Stimulated activated CD8-positive, alpha-beta memory T cell treated with anti-CD3 and anti-CD28 coated beads, Interleukin-15, amount 100 ng/mL, for 48 hours (primary cell): ENCODE data around the gene CELSR2.
A peak's percentile ranks its signal among the peaks of the same experiment; 100 is the strongest.

Source experiments
- DNase-seq, 2 donors: peaks; one replicate each; pipeline ENCODE4 v3.0.0-alpha.2; 2020; ENCODE audit warnings: low read depth in 2 of 2

CELSR2 gene

DNA sequence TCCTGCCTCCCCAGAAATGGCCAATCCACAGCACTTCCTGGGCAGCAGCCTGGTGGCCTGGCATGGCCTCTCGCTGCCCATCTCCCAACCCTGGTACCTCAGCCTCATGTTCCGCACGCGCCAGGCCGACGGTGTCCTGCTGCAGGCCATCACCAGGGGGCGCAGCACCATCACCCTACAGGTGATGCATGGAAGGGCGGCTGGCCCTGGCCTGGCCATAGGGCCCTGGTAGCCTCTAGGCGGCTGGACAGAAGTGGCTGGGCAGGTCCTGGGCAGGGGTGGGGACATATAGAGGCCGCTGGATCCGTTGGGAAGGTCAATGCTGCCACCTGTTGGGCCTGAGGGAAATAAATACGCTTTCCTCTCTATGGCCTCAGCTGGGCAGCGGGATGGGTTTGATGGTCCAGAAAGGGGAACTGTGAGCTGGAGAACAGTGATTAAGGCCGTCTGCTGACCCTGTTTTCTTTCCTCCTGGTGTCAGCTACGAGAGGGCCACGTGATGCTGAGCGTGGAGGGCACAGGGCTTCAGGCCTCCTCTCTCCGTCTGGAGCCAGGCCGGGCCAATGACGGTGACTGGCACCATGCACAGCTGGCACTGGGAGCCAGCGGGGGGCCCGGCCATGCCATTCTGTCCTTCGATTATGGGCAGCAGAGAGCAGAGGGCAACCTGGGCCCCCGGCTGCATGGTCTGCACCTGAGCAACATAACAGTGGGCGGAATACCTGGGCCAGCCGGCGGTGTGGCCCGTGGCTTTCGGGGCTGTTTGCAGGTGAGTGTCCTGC lies 14.4 kb downstream of the CELSR2 start:
- peak; percentile 66 to 70 for DNase-seq

DNA sequence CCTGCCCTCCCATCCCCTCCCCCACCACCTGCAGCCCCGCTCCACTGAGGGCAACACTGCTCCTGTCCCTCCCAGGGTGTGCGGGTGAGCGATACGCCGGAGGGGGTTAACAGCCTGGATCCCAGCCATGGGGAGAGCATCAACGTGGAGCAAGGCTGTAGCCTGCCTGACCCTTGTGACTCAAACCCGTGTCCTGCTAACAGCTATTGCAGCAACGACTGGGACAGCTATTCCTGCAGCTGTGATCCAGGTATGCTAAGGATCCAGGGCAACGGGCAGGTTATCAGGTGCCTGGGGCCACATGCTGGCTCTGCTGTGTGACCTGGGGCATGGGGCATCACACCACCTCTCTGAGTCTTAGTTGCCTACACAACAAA lies 15.0 kb downstream of the CELSR2 start:
- DNase-seq = no peak

DNA sequence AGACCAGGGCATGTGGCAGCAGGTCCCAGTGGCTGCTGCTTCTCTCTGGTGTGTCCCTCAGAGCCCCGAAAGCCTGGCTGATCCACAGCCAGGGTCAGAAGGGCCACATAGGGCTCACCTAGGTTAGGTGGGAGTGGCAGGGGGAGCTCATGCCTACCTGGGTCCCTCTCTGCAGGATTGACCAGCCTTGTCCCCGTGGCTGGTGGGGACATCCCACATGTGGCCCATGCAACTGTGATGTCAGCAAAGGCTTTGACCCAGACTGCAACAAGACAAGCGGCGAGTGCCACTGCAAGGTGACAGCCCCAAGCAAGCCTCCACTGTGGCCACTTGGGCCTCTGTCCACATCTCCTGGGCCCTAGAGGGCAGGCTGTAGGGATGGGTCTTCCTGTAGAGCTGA lies 15.7 kb downstream of the CELSR2 start:
- no peak for DNase-seq

DNA sequence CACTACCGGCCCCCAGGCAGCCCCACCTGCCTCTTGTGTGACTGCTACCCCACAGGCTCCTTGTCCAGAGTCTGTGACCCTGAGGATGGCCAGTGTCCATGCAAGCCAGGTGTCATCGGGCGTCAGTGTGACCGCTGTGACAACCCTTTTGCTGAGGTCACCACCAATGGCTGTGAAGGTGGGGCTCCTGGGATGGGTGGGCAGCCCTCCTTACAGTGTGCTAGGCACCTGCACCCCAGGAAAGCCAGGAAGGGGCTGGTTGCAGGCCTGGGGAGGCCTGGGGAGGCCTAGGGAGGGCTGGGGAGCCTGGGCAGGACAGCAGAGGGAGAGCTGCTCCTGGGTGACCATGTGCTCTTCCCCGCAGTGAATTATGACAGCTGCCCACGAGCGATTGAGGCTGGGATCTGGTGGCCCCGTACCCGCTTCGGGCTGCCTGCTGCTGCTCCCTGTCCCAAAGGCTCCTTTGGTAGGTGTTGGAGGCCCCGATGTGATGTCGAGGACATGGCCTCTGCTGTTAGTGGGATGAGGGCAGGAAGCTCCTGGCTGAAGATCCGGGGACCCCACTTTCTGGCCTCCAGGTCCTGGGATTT lies 16.5 kb downstream of the CELSR2 start:
- no peak for DNase-seq

DNA sequence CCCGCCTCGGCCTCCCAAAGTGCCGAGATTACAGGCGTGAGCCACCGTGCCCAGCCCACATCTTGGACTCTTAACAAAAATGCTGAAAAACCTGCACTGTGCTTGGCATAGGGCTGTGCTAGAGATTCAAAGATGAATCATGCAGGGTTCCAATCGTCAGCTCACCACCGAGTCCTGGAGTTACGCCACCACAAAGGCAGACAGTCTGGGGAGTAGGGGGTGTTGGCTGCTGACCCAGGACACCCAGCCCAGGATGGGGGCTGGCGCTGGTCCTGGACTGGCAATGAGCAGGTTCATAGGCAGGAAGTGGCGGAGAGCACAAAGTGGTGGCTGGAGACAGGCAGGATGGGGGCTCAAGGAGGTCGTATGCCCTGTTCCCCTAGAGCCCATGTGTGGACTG lies 17.6 kb downstream of the CELSR2 start:
- no peak for DNase-seq

DNA sequence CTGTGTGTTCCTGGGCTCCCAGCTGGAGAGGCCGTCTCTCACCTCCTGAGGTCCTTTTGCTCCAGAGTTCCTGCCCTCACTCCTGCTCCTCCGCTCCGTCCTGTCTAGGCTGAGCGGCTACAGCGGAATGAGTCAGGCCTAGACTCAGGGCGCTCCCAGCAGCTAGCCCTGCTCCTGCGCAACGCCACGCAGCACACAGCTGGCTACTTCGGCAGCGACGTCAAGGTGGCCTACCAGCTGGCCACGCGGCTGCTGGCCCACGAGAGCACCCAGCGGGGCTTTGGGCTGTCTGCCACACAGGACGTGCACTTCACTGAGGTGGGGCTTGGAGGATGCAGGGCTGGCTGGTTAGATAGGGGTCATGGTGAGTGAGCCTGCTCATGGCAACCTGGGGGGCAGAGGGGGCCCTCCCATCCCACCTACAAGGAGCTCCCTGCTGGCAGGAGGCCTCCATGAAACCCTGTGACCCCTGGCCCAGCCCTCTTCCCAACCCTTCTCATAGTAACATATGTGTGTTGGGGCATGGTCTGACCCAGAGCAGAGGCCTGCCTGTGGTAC lies 18.5 kb downstream of the CELSR2 start:
- DNase-seq = no peak

DNA sequence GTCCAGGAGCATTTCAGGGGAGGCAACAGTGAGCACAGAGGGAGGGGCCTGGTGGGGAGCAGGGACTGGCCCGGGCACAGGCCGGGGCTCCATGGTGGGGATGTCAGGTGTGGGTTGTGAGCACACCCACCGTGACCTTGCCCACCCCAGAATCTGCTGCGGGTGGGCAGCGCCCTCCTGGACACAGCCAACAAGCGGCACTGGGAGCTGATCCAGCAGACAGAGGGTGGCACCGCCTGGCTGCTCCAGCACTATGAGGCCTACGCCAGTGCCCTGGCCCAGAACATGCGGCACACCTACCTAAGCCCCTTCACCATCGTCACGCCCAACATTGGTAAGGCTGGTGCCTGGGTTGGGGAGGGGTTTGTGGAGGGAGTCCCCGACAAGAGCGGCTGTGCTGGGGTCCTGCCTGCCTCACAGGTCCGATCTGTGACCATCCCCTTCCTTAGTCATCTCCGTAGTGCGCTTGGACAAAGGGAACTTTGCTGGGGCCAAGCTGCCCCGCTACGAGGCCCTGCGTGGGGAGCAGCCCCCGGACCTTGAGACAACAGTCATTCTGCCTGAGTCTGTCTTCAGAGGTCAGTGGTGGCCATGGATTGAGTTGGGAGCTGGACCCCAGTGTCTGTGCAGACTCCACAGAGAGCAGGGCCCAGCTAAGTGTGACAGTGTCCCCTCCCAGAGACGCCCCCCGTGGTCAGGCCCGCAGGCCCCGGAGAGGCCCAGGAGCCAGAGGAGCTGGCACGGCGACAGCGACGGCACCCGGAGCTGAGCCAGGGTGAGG lies 19.3 kb downstream of the CELSR2 start:
- no peak for DNase-seq

DNA sequence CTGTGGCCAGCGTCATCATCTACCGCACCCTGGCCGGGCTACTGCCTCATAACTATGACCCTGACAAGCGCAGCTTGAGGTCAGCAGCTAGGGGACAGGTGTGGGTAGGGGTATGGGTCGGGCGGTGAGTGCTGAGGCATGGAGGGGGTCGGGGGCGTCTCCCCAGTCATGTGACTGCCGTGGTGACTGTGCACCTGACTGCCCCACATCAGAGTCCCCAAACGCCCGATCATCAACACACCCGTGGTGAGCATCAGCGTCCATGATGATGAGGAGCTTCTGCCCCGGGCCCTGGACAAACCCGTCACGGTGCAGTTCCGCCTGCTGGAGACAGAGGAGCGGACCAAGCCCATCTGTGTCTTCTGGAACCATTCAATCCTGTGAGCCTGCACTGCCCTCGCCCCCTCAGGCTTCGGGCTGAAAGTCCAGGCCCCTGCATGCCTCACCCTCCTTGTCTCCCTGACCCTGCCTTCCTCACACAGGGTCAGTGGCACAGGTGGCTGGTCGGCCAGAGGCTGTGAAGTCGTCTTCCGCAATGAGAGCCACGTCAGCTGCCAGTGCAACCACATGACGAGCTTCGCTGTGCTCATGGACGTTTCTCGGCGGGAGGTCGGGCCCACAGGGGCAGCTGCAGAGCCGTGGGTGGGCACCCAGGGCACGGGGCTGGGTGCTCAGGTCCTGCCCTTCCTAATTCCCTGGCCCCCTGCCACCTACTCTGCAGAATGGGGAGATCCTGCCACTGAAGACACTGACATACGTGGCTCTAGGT lies 20.1 kb downstream of the CELSR2 start:
- DNase-seq = no peak

DNA sequence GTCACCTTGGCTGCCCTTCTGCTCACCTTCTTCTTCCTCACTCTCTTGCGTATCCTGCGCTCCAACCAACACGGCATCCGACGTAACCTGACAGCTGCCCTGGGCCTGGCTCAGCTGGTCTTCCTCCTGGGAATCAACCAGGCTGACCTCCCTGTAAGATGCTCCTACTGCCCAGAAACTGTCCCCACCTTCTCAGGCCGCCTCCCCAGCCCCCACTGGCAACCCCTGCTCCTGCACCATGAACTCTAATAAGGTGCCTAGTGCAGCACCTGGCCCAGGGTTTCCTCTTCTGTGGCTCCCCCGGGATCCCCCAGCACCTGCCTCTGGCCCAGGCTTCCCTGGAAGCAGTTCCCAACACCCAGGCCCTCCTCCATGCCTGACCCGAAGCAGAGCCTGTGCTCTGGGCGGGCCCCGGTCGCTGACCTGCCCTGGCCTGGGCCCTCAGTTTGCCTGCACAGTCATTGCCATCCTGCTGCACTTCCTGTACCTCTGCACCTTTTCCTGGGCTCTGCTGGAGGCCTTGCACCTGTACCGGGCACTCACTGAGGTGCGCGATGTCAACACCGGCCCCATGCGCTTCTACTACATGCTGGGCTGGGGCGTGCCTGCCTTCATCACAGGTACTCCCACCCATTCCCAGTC lies 20.8 kb downstream of the CELSR2 start:
- DNase-seq = no peak

DNA sequence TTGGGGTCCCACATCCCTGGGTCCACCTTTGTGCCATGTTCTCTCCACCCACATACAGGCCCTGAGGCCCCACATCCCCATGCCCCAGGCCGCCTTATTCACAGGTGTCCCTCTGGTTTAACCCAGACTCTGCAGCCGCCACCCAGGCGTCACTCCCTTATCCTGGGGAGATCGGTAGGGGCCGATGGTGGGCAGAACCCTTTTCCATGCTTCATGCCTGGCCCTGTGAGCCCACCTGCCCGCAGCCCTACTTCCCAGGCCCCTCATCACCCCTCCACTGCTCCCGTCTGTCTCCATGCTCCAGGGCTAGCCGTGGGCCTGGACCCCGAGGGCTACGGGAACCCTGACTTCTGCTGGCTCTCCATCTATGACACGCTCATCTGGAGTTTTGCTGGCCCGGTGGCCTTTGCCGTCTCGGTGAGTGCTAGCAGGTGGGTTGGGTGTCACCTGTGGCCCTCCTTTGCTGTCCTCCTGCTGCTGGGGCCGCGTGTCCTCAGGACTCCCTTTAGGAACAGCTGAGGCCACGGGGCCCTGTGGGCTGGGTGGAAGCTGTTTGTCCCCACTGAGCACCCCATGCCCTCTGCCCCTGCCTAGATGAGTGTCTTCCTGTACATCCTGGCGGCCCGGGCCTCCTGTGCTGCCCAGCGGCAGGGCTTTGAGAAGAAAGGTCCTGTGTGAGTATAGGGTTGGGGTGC lies 21.4 kb downstream of the CELSR2 start:
- DNase-seq = no peak

DNA sequence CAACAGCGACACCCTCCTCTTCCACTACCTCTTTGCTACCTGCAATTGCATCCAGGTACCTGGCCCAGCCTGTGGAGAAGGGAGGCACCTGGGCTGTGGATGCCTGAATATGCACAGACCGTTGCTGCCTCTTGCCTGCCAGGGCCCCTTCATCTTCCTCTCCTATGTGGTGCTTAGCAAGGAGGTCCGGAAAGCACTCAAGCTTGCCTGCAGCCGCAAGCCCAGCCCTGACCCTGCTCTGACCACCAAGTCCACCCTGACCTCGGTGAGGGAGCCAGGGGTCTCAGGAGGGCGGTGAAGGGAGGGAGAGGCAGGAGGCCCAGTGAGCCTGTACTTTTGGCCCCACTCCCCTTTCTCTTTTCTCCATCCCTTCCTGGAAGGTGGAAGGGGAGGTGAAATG lies 22.1 kb downstream of the CELSR2 start:
- DNase-seq = no peak

DNA sequence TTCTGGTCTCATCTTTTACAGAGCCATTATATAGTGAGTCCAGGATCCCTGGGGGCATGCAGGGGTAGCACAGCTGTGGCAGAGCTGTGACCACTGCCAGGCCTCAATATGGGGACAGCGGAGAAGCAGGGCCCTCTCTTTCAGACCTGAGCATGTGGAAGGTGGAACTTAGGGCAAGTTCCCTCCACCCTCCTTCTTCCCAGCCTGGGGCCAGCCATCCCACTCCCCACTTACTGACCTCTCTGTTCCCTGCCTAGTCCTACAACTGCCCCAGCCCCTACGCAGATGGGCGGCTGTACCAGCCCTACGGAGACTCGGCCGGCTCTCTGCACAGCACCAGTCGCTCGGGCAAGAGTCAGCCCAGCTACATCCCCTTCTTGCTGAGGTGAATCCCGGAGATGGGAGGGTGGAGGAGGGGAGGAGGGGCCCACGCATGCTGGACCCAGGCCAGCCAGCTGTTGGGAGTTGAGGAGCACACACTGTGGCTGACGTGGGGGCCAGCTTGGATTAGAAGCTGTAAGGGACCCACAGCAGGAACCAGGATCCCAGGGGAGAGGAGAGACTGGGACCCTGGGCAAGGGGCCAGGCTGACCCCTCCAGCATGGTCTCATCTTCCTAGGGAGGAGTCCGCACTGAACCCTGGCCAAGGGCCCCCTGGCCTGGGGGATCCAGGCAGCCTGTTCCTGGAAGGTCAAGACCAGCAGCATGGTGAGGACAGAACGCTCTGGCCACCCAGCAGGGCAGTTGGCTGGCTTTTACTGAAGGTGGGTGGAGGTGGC lies 22.9 kb downstream of the CELSR2 start:
- DNase-seq = no peak

DNA sequence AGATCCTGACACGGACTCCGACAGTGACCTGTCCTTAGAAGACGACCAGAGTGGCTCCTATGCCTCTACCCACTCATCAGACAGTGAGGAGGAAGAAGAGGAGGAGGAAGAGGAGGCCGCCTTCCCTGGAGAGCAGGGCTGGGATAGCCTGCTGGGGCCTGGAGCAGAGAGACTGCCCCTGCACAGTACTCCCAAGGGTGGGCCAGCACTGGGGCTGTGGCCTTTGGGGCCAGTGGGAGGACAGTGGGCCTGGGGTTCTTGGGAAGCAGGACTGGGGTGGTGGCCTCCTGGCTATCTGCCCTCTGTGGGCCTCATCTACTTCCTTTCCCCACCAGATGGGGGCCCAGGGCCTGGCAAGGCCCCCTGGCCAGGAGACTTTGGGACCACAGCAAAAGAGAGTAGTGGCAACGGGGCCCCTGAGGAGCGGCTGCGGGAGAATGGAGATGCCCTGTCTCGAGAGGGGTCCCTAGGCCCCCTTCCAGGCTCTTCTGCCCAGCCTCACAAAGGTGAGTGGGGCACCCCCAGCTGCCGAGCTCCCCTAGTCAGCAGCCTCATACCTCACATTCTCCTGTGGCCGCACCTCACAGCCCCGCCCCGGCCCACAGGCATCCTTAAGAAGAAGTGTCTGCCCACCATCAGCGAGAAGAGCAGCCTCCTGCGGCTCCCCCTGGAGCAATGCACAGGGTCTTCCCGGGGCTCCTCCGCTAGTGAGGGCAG lies 23.6 kb downstream of the CELSR2 start:
- no peak for DNase-seq

DNA sequence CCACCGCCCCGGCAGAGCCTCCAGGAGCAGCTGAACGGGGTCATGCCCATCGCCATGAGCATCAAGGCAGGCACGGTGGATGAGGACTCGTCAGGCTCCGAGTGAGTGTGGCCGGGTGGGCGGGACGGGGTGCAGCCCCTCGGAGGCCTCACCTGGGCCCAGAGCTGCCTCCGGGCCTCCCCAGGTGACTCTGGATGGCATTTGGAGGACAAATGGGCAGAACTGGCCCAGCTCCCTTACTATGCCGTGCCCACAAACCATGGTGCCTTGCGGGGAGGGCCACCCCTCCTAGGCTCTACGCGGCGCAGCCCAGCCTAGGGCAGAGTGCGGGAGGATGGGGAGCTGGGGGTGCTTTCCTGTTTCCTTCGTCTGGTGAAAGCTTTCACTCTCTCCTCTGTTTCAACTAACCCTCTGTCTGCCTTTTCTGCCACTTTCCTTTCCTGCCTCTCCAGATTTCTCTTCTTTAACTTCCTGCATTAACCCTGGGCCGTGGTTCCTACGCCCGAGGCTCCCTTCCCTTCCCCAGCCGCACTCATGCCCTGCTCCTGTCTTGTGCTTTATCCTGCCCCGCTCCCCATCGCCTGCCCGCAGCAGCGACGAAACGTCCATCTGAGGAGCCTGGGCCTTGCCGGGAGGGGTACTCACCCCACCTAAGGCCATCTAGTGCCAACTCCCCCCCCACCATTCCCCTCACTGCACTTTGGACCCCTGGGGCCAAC lies 24.4 kb downstream of the CELSR2 start:
- no peak for DNase-seq

DNA sequence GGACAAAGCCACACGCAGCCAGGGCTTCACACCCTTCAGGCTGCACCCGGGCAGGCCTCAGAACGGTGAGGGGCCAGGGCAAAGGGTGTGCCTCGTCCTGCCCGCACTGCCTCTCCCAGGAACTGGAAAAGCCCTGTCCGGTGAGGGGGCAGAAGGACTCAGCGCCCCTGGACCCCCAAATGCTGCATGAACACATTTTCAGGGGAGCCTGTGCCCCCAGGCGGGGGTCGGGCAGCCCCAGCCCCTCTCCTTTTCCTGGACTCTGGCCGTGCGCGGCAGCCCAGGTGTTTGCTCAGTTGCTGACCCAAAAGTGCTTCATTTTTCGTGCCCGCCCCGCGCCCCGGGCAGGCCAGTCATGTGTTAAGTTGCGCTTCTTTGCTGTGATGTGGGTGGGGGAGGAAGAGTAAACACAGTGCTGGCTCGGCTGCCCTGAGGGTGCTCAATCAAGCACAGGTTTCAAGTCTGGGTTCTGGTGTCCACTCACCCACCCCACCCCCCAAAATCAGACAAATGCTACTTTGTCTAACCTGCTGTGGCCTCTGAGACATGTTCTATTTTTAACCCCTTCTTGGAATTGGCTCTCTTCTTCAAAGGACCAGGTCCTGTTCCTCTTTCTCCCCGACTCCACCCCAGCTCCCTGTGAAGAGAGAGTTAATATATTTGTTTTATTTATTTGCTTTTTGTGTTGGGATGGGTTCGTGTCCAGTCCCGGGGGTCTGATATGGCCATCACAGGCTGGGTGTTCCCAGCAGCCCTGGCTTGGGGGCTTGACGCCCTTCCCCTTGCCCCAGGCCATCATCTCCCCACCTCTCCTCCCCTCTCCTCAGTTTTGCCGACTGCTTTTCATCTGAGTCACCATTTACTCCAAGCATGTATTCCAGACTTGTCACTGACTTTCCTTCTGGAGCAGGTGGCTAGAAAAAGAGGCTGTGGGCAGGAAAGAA lies 25.5 kb downstream of the CELSR2 start:
- no peak for DNase-seq

DNA sequence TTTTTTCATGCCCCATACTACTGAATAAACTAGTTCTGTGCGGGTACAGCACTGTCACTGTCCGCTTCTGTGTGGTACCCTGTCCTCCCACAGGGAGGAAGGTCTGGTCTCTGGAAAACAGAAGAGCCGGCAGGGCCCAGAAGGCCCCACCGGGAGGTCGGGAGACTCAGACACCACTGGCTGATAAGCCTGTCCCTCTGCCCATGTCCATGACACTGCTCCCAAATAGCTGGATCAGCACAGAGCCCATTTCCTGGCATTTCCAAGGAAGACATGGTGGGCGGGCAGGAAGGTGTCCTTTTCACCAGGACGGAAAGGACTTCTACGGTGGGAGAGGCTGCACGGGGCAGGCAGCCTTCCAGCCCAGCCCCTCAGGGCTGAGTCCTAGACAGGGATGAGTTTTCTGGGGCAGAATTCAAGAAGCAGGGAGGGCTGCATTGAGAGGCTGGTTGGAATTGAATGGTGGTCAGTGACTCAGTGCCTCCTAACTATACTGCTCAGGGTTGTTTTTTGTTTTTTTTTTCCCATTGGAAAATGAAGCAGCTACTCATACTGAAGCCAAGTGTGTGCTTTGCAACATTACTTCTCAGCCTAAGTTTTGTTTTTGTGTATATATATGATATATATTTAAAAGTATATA lies 26.5 kb downstream of the CELSR2 start:
- no peak for DNase-seq
